PC-9 (cell line): Measurements from ENCODE around the gene EDN2. TPM values are rescaled to one million over a fixed set of nuclear protein-coding genes. Genes with fewer than 3 reads are reported as not detected.

Source experiments
- BruUV-seq: library from RNA; stranded (reverse); fragments of 400-500 nt; replicated peaks from 2 replicates; lab custom pipeline; 2021; lab: Mats Ljungman, UMichigan
- CTCF ChIA-PET: fragments of 300-600 bp; sonication (Branson Sonifier 250); formaldehyde crosslinking; loops from one replicate; lab custom pipeline; 2022; ENCODE audit warnings: antibody characterized with exemption; lab: Charles Lee
- POLR2A ChIA-PET: fragments of 300-600 bp; sonication (Branson Sonifier 250); formaldehyde crosslinking; loops from one replicate; lab custom pipeline; 2022; ENCODE audit warnings: antibody characterized with exemption; ENCODE audit not compliant: unreplicated experiment; lab: Charles Lee
- DNase-seq, 2 experiments: peaks; one replicate each; pipeline versions ENCODE4 v3.0.0 to v3.0.0-alpha.2; 2015 to 2022; ENCODE audit warnings: mixed read lengths in 1 of 2
- H2AFZ ChIP-seq: fragments of 200-600 bp; sonication (generic); 2 replicates; pipeline ENCODE4 v1.8.1; 2017; ENCODE audit warnings: antibody characterized with exemption
- H3F3A ChIP-seq: fragments of 200-600 bp; sonication (generic); 2 replicates; pipeline ENCODE4 v1.8.1; 2017; ENCODE audit warnings: antibody characterized with exemption, mild to moderate bottlenecking, low read depth; ENCODE audit not compliant: insufficient read depth
- H3K27ac ChIP-seq: fragments of 200-600 bp; sonication (generic); 2 replicates; pipeline ENCODE4 v1.6.1; 2016; ENCODE audit warnings: mixed run types
- H3K27me3 ChIP-seq: fragments of 200-600 bp; sonication (generic); 2 replicates; pipeline ENCODE4 v1.6.1; 2016; ENCODE audit warnings: low read depth, mixed run types; ENCODE audit not compliant: insufficient read depth
- H3K36me3 ChIP-seq: fragments of 200-600 bp; sonication (generic); 2 replicates; pipeline ENCODE4 v1.6.1; 2016; ENCODE audit warnings: low read depth, mixed run types
- H3K4me1 ChIP-seq: fragments of 200-600 bp; sonication (generic); replicated peaks from 2 replicates; pipeline ENCODE4 v1.6.1; 2016; ENCODE audit warnings: mixed run types; ENCODE audit not compliant: insufficient read depth
- H3K4me2 ChIP-seq: fragments of 200-600 bp; sonication (generic); 2 replicates; pipeline ENCODE4 v1.6.1; 2017; ENCODE audit warnings: mixed run types
- H3K4me3 ChIP-seq: fragments of 200-600 bp; sonication (generic); 2 replicates; pipeline ENCODE4 v1.6.1; 2016; ENCODE audit warnings: mixed run types
- H3K79me2 ChIP-seq: fragments of 200-600 bp; sonication (generic); 2 replicates; pipeline ENCODE4 v1.6.1; 2017; ENCODE audit warnings: low read depth, mixed run types
- H3K9me2 ChIP-seq: fragments of 200-600 bp; sonication (generic); 2 replicates; pipeline ENCODE4 v1.8.1; 2017; ENCODE audit warnings: mild to moderate bottlenecking; ENCODE audit not compliant: insufficient read depth
- H3K9me3 ChIP-seq: fragments of 200-600 bp; sonication (generic); 2 replicates; pipeline ENCODE4 v1.8.1; 2016; ENCODE audit warnings: low read depth; ENCODE audit not compliant: insufficient read depth
- H4K20me1 ChIP-seq: fragments of 200-600 bp; sonication (generic); 2 replicates; pipeline ENCODE4 v1.8.1; 2017; ENCODE audit not compliant: insufficient read depth
- EZH2 ChIP-seq: fragments of 200-600 bp; sonication (generic); IDR thresholded peaks from 2 replicates; pipeline ENCODE4 v1.8.0; 2017; ENCODE audit warnings: antibody characterized with exemption, low read depth
- intact Hi-C: fragments of 100-400 bp; cut with micrococcal nuclease; formaldehyde crosslinking; loops from one replicate; pipeline ENCODE4 v1.10.0; 2022; ENCODE audit not compliant: unreplicated experiment
- total RNA-seq: library from RNA; stranded (reverse); gene quantifications from 2 replicates; pipeline ENCODE4 v1.2.3, GENCODE V29; 2021
- TF ChIP-seq, protein P1 (sequence below): fragments of 200-600 bp; sonication (generic); conservative IDR thresholded peaks from 2 replicates; pipeline ENCODE4 v1.6.1; 2017; ENCODE audit warnings: mixed run types, antibody characterized with exemption, mild to moderate bottlenecking, moderate library complexity

EDN2 gene
- total RNA-seq, 1 experiment from 2014 or later = 0.48 TPM

DNA sequence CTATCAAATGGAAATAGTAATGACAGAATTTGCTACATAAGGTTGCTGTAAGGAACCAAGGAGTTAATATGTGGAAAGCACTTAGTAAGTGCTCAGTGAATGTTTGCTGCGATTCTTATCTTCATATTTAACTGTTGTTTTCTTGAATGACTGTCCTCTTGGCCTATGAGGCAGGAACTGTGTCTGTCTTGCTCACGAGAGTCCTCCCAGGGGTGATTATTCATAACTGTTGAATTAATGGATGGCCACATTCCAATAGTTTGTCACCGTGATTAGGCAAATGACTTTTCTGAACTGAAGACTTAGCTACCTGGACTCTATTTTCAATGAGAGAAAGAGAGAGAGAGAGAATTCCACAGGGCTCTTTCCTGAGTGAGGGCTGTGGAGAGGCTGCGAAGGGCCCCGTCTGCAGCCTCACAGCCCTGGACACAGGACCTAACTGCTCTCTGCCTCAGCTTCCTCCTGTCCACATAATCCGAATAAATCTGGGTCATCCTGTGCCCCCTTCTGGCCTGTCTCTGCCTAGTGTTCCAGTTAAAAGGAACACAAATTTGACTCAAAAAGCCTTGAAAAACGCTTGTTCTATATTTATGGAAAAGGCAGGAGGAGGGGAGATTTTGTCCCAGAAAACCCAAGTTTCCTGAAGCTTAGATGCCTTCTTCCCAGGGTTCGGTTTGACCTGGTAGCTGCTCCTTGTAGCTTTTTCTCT is 8.5 kb downstream of the EDN2 start:
- Histone ChIP-seq H3K9me3 (no peaks in the 10 kb centered on the region), H2AFZ (no peak overlapping the region), H3K36me3 (no peaks in the 10 kb centered on the region), H4K20me1 (no peaks in the 10 kb centered on the region), H3K4me3 (no peak overlapping the region), H3K79me2 (no peaks in the 10 kb centered on the region), H3K4me1 (peaks cover 33% of the 10 kb centered on the region), H3K4me2 (0 out of 2 replicates have a peak overlapping the region, but pooled peaks have one; percentile 9), H3F3A (no peaks in the 10 kb centered on the region; the same call in 1 of the 2 replicates), H3K27me3 (no peaks in the 10 kb centered on the region), H3K9me2 (no peaks in the 10 kb centered on the region), H3K27ac (no peak overlapping the region)
- intact Hi-C loops = no loop called here
- TF ChIP-seq, protein P1, sequence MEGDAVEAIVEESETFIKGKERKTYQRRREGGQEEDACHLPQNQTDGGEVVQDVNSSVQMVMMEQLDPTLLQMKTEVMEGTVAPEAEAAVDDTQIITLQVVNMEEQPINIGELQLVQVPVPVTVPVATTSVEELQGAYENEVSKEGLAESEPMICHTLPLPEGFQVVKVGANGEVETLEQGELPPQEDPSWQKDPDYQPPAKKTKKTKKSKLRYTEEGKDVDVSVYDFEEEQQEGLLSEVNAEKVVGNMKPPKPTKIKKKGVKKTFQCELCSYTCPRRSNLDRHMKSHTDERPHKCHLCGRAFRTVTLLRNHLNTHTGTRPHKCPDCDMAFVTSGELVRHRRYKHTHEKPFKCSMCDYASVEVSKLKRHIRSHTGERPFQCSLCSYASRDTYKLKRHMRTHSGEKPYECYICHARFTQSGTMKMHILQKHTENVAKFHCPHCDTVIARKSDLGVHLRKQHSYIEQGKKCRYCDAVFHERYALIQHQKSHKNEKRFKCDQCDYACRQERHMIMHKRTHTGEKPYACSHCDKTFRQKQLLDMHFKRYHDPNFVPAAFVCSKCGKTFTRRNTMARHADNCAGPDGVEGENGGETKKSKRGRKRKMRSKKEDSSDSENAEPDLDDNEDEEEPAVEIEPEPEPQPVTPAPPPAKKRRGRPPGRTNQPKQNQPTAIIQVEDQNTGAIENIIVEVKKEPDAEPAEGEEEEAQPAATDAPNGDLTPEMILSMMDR = no peak; the same call in 1 of the 2 replicates
- no peak for TF ChIP-seq EZH2
- peak in 1 of 2 experiments; percentile 68 for DNase-seq
- POLR2A ChIA-PET = no interaction called here
- BruUV-seq = no TSS peak
- CTCF ChIA-PET = interaction anchor here (0.6 to 2.3 kb wide), 6 partner anchors 13 to 43 kb away, joined by 3 to 7 read pairs (median 4); no protein-coding TSS in a partner anchor

DNA sequence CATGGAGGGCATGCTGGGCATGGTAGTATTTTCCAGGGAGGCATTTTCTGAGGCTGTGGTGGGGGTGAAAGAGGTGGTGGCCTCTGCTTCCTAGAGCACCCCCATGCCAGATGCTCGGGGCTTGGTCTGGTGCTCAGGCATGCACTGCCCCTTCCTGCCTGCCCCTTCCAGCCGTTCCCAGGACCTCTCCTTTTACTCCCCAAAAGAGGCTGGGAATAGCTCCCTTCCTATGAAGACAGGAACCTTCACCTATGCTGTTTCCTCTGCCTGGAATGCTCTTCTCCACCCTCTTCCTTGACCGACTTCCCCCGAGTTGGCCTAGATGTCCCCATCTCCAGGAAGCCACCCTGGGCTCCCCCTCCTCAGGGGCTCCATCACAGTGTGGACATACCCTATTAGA is 9.1 kb downstream of the EDN2 start:
- TF ChIP-seq EZH2 = no peak
- TF ChIP-seq, protein P1 = no peak
- H3F3A ChIP-seq = no peaks in the 10 kb centered on the region; the same call in 1 of the 2 replicates
- peaks cover 37% of the 10 kb centered on the region for H3K4me1 ChIP-seq
- BruUV-seq = no TSS peak
- H4K20me1 ChIP-seq = no peaks in the 10 kb centered on the region
- H3K79me2 ChIP-seq = no peaks in the 10 kb centered on the region
- DNase-seq = no peak
- H3K36me3 ChIP-seq = no peaks in the 10 kb centered on the region
- H3K9me2 ChIP-seq = no peaks in the 10 kb centered on the region
- no peaks in the 10 kb centered on the region for H3K27me3 ChIP-seq
- no peak overlapping the region for H3K4me2 ChIP-seq
- POLR2A ChIA-PET = interaction anchor here (0.7 kb wide), 1 partner anchor 15 kb away, joined by 4 read pairs; no protein-coding TSS in a partner anchor
- intact Hi-C loops = no loop called here
- H2AFZ ChIP-seq = no peak overlapping the region
- H3K4me3 ChIP-seq = no peak overlapping the region
- CTCF ChIA-PET = interaction anchor here (0.6 to 2.3 kb wide), 3 partner anchors 12 to 40 kb away, joined by 3 to 7 read pairs (median 3); no protein-coding TSS in a partner anchor
- no peaks in the 10 kb centered on the region for H3K9me3 ChIP-seq
- no peak overlapping the region for H3K27ac ChIP-seq

DNA sequence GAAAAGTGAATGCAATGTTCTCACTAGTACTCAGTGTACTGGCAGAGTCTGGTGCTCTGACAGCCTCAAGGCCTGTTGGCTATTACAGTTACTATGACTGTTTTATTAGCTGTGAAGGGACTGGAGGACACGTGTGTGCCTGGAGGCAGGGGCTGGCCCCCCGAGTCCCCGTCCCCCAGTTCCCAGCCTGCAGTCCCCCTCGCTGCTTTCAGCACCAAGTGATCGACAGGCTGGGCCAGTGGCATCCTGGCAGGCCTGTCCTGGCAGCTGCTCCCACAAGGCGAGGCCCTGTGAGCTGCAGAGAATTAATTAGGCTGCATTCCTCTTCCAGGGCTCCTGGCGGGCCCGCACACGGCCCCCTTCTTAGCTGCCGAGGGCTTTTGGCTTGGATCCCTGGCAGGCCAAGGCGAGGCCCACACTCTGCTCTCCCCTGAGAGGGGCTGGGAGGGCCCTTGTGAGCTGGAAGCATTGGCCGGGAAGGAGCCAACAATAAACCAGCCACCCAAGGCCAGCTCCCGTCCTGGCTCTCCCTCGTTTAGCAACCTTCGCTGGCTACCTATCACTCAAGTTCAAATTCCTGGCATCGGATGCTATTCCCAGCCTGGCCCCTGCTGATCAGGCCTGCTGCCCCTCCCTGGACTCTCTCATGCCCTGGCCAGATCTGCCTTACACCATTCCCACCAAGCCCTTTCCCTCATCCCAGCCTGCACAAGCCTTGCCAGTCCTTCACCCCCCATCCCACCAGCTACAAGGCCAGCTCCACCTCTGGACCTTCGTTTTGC is 9.8 kb downstream of the EDN2 start:
- ChIA-PET POLR2A (interaction anchor here (0.7 kb wide), 1 partner anchor 16 kb away, joined by 4 read pairs; no protein-coding TSS in a partner anchor), CTCF (interaction anchor here (2.3 kb wide), 1 partner anchor 17 kb away, joined by 7 read pairs; no protein-coding TSS in a partner anchor)
- Histone ChIP-seq H3K4me1 (peaks cover 44% of the 10 kb centered on the region), H3K9me3 (no peaks in the 10 kb centered on the region), H3K9me2 (no peaks in the 10 kb centered on the region), H3F3A (no peaks in the 10 kb centered on the region; the same call in 1 of the 2 replicates), H3K79me2 (no peaks in the 10 kb centered on the region), H3K27ac (no peak overlapping the region), H4K20me1 (no peaks in the 10 kb centered on the region), H3K4me2 (peak overlapping the region; percentile 35), H2AFZ (no peak overlapping the region), H3K27me3 (no peaks in the 10 kb centered on the region), H3K4me3 (no peak overlapping the region), H3K36me3 (no peaks in the 10 kb centered on the region)
- intact Hi-C loops = no loop called here
- no TSS peak for BruUV-seq
- no peak for TF ChIP-seq EZH2
- TF ChIP-seq, protein P1 = no peak
- DNase-seq = peak; percentile 50 to 54
